Keratinocyte (primary cell): ENCODE results near the gene PLEK. TPM values are rescaled to one million over a fixed set of nuclear protein-coding genes. Genes with fewer than 3 reads are reported as not detected.

Experiments
- DNase-seq: peaks from one replicate; pipeline ENCODE4 v3.0.0-alpha.2; 2011; ENCODE audit warnings: low read depth, missing footprints, low spot score
- FAIRE-seq: peaks from 2 replicates; lab custom pipeline; 2011; peaks lifted over from hg19 to GRCh38; lab: Jason Lieb, UNC
- H2AFZ ChIP-seq: 2 replicates; pipeline ENCODE4 v1.6.0; 2012; ENCODE audit warnings: low read length, control low read depth, inconsistent platforms; ENCODE audit not compliant: control insufficient read depth
- H3K27ac ChIP-seq: 2 replicates; pipeline ENCODE4 v1.5.1; 2011; ENCODE audit warnings: low read length; ENCODE audit not compliant: control insufficient read depth, insufficient read depth
- H3K27me3 ChIP-seq: 3 replicates; pipeline ENCODE4 v1.6.0; 2011; ENCODE audit warnings: low read length; ENCODE audit not compliant: control insufficient read depth, insufficient read depth; ENCODE audit errors: extremely low read depth
- H3K36me3 ChIP-seq, 2 experiments: 2 replicates in 1 of 2; 3 replicates in 1 of 2; pipeline ENCODE4 v1.5.1; 2011; ENCODE audit warnings: low read length in 2 of 2, mild to moderate bottlenecking in 1 of 2; ENCODE audit not compliant: control insufficient read depth in 2 of 2, insufficient read depth in 2 of 2; ENCODE audit errors: extremely low read depth in 1 of 2
- H3K4me1 ChIP-seq: 3 replicates; pipeline ENCODE4 v1.5.1; 2011; ENCODE audit warnings: low read length; ENCODE audit not compliant: control insufficient read depth, insufficient read depth; ENCODE audit errors: extremely low read depth
- H3K4me2 ChIP-seq: 3 replicates; pipeline ENCODE4 v1.6.0; 2011; ENCODE audit warnings: low read depth, low read length; ENCODE audit not compliant: control insufficient read depth, insufficient read depth; ENCODE audit errors: extremely low read depth
- H3K4me3 ChIP-seq, 3 experiments: fragments of 200-600 bp in 1 of 3; sonication (generic) in 1 of 3; 2 replicates in 2 of 3; 3 replicates in 1 of 3; pipeline ENCODE4 v1.5.1; 2011 to 2016; ENCODE audit warnings: low read length in 3 of 3, mild to moderate bottlenecking in 3 of 3, control low read depth in 2 of 3, inconsistent platforms in 1 of 3, low read depth in 1 of 3, mixed read lengths in 1 of 3, mixed run types in 1 of 3, moderate library complexity in 1 of 3; ENCODE audit not compliant: control insufficient read depth in 2 of 3, insufficient read depth in 2 of 3; ENCODE audit errors: extremely low read depth in 1 of 3
- H3K79me2 ChIP-seq: 2 replicates; pipeline ENCODE4 v1.6.0; 2012; ENCODE audit warnings: low read length; ENCODE audit not compliant: control insufficient read depth, insufficient read depth
- H3K9ac ChIP-seq: 3 replicates; pipeline ENCODE4 v1.6.0; 2011; ENCODE audit warnings: low read length; ENCODE audit not compliant: control insufficient read depth, insufficient read depth; ENCODE audit errors: extremely low read depth
- H3K9me1 ChIP-seq: 3 replicates; pipeline ENCODE4 v1.6.0; 2011; ENCODE audit warnings: low read length; ENCODE audit not compliant: control insufficient read depth, insufficient read depth; ENCODE audit errors: extremely low read depth
- H3K9me3 ChIP-seq: 2 replicates; pipeline ENCODE4 v1.5.1; 2012; ENCODE audit warnings: low read depth, low read length; ENCODE audit not compliant: control insufficient read depth
- H4K20me1 ChIP-seq: 3 replicates; pipeline ENCODE4 v1.6.0; 2011; ENCODE audit warnings: low read length; ENCODE audit not compliant: control insufficient read depth, insufficient read depth; ENCODE audit errors: extremely low read depth
- EZH2 ChIP-seq: IDR thresholded peaks from one replicate; pipeline ENCODE4 v1.6.1; 2012; ENCODE audit warnings: inconsistent platforms, mild to moderate bottlenecking, low read length, moderate library complexity
- dilution Hi-C: fragments of 300-500 bp; cut with MboI; formaldehyde crosslinking; loops from one replicate; pipeline ENCODE4 v1.7.0; 2020; ENCODE audit warnings: low sequenced_read_pairs; ENCODE audit not compliant: extremely low pct_ligation_motif_present
- polyA plus RNA-seq, 5 experiments: library from polyadenylated mRNA; depleted of rRNA in 3 of 5; stranded (reverse) in 3 of 5; stranded (forward) in 1 of 5; unstranded in 1 of 5; fragments of >200 nt; gene quantifications; 1 replicate in 1 of 5; 2 replicates in 3 of 5; 3 replicates in 1 of 5; pipeline versions ENCODE4 v1.2.1 to v1.2.3, GENCODE V29; 2011 to 2012; ENCODE audit warnings: missing spikeins in 2 of 5, low read depth in 1 of 5, low replicate concordance in 1 of 5
- TF ChIP-seq, protein P1 (sequence below), 3 experiments: IDR thresholded peaks in 1 of 3; conservative IDR thresholded peaks in 1 of 3; optimal IDR thresholded peaks in 1 of 3; 2 replicates in 2 of 3; 3 replicates in 1 of 3; pipeline versions ENCODE3 to v1.5.1; 2011; ENCODE audit warnings: low read length in 3 of 3, mild to moderate bottlenecking in 3 of 3, moderate library complexity in 2 of 3, control low read depth in 1 of 3, inconsistent platforms in 1 of 3; ENCODE audit not compliant: insufficient read depth in 2 of 3; ENCODE audit errors: extremely low read depth in 1 of 3

PLEK gene
- polyA plus RNA-seq, 1 donor (not counting 4 experiments of a cell fraction or from before 2014, with no cell fraction given) = 0.04 TPM

DNA sequence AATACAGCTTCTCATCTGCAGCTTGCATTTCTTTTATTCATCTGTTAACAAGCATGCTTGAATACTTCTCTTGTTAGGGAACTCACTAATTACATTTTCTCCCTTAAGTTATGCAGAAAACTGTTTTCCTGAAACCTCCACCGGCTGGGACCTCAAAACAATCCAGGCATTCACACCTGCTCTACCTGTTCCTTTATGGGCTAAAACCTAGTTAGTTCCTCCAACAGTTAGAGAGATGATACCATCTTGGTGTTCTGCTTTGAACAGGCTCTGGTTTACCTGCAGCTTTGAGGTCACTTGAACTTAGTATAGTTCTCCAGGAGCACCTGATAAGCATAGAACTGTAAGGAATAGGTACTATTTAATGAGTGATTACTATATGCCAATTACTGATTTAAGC lies 6.1 kb downstream of the PLEK start:
- no peak for FAIRE-seq

DNA sequence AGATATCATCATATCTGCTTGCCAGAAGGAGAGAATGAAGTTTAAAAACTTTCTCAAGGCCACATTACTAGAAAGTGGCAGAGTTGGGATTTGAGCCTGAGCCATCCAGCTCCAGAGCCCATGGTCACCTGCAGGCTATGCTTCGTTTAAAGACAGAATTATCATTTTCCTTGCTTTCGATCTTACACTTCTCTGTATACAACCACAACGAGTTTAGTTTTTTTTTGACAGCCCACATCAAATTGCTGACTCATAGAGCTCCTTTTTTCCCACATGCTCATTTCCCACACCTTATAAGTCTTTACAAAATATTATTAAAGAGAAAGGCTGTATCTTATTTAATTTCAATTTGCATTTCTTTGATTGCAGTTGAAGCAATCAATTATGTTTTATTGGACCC lies 6.5 kb downstream of the PLEK start:
- Histone ChIP-seq H3K4me2 (no peak overlapping the region), H3K27me3 (no peaks in the 10 kb centered on the region), H3K4me3 (no peak overlapping the region), H3K27ac (no peak overlapping the region), H4K20me1 (no peaks in the 10 kb centered on the region), H3K9ac (no peak overlapping the region), H3K9me1 (no peaks in the 10 kb centered on the region), H3K36me3 (no peaks in the 10 kb centered on the region), H2AFZ (no peak overlapping the region), H3K4me1 (peaks cover 15% of the 10 kb centered on the region), H3K79me2 (no peaks in the 10 kb centered on the region), H3K9me3 (no peaks in the 10 kb centered on the region)
- TF ChIP-seq EZH2 = no peak
- TF ChIP-seq, protein P1, sequence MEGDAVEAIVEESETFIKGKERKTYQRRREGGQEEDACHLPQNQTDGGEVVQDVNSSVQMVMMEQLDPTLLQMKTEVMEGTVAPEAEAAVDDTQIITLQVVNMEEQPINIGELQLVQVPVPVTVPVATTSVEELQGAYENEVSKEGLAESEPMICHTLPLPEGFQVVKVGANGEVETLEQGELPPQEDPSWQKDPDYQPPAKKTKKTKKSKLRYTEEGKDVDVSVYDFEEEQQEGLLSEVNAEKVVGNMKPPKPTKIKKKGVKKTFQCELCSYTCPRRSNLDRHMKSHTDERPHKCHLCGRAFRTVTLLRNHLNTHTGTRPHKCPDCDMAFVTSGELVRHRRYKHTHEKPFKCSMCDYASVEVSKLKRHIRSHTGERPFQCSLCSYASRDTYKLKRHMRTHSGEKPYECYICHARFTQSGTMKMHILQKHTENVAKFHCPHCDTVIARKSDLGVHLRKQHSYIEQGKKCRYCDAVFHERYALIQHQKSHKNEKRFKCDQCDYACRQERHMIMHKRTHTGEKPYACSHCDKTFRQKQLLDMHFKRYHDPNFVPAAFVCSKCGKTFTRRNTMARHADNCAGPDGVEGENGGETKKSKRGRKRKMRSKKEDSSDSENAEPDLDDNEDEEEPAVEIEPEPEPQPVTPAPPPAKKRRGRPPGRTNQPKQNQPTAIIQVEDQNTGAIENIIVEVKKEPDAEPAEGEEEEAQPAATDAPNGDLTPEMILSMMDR (optimal IDR thresholded peaks at IDR 0.05 in 1 of 3, IDR thresholded peaks at IDR 0.05 in 1 of 3, conservative IDR thresholded peaks at IDR 0.05 in 1 of 3; ENCODE audit: extremely low read depth in 1 of 3, insufficient read depth in 2 of 3, low read length in 3 of 3) = no peak
- dilution Hi-C loops = no loop called here
- FAIRE-seq (no peak), DNase-seq (no peak)

More for the DNA sequence above, 6.1 kb downstream of the PLEK start:
- Histone ChIP-seq H3K4me3 (no peak overlapping the region), H3K27me3 (no peaks in the 10 kb centered on the region), H3K9me3 (no peaks in the 10 kb centered on the region), H3K9ac (no peak overlapping the region), H3K4me2 (no peak overlapping the region), H3K4me1 (peaks cover 15% of the 10 kb centered on the region), H3K27ac (no peak overlapping the region), H4K20me1 (no peaks in the 10 kb centered on the region), H3K9me1 (no peaks in the 10 kb centered on the region), H3K36me3 (no peaks in the 10 kb centered on the region), H2AFZ (no peak overlapping the region), H3K79me2 (no peaks in the 10 kb centered on the region)
- TF ChIP-seq, protein P1 (optimal IDR thresholded peaks at IDR 0.05 in 1 of 3, IDR thresholded peaks at IDR 0.05 in 1 of 3, conservative IDR thresholded peaks at IDR 0.05 in 1 of 3; ENCODE audit: extremely low read depth in 1 of 3, insufficient read depth in 2 of 3, low read length in 3 of 3) = no peak
- dilution Hi-C loops = no loop called here
- no peak for DNase-seq
